GM21723 (cell line): ENCODE results near the gene KIF14.
A peak's percentile ranks its signal among the peaks of the same experiment; 100 is the strongest.
"Not testable (repeated sequence)": the region's sequence is repeated elsewhere in the genome, so short reads cannot be mapped to it uniquely, and the experiment has no call there.

ENCODE experiments used
- ATAC-seq: cut with Tn5 transposase; IDR thresholded peaks from one replicate; pipeline ENCODE4 v1.9.1; 2021; ENCODE audit warnings: mild to moderate bottlenecking, moderate library complexity; ENCODE audit not compliant: unreplicated experiment

KIF14 gene

GRCh38 chr1:200634261-200635122 is 13.9 kb upstream of the KIF14 start:
- no peak for ATAC-seq

GRCh38 chr1:200631375-200631774 is 10.8 kb upstream of the KIF14 start:
- no peak for ATAC-seq

- ATAC-seq, result not testable (repeated sequence)
Observed at GRCh38 chr1:200630515-200630899, 10.0 kb upstream of the KIF14 start.

GRCh38 chr1:200629876-200630514 is 9.4 kb upstream of the KIF14 start:
- ATAC-seq, result no peak

GRCh38 chr1:200628223-200628881 is 7.8 kb upstream of the KIF14 start:
- ATAC-seq, result peak; percentile 73

- ATAC-seq, result peak; percentile 36
Observed at GRCh38 chr1:200627575-200628222, 7.1 kb upstream of the KIF14 start.

- no peak for ATAC-seq
Observed at GRCh38 chr1:200626853-200627534, 6.4 kb upstream of the KIF14 start.

- peak; percentile 23 for ATAC-seq
Observed at GRCh38 chr1:200625381-200625824, 4.9 kb upstream of the KIF14 start.

GRCh38 chr1:200624679-200625335 is 4.3 kb upstream of the KIF14 start:
- no peak for ATAC-seq

- ATAC-seq, result no peak
Observed at GRCh38 chr1:200619894-200620272, 668 bp downstream of the KIF14 start.

- no peak for ATAC-seq
Observed at GRCh38 chr1:200610846-200611245, 9.7 kb downstream of the KIF14 start.

- ATAC-seq, result no peak
Observed at GRCh38 chr1:200602632-200603031, 17.9 kb downstream of the KIF14 start.

- no peak for ATAC-seq
Observed at GRCh38 chr1:200590001-200590400, 30.6 kb downstream of the KIF14 start.

- ATAC-seq, result peak; percentile 79
Observed at GRCh38 chr1:200588698-200589097, 31.9 kb downstream of the KIF14 start.

GRCh38 chr1:200564319-200564718 is 56.2 kb downstream of the KIF14 start:
- no peak for ATAC-seq

GRCh38 chr1:200561856-200562214 is 58.7 kb downstream of the KIF14 start:
- ATAC-seq, result peak; percentile 38

- ATAC-seq, result no peak
Observed at GRCh38 chr1:200558866-200559459, 61.6 kb downstream of the KIF14 start.

- ATAC-seq, result no peak
Observed at GRCh38 chr1:200556002-200556401, 64.5 kb downstream of the KIF14 start.

- not testable (repeated sequence) for ATAC-seq
Observed at GRCh38 chr1:200552737-200553136, 67.8 kb downstream of the KIF14 start.

- no peak for ATAC-seq
Observed at GRCh38 chr1:200550367-200550766, 70.2 kb downstream of the KIF14 start.
